HuH-7.5 (cell line): ENCODE data around the gene XXYLT1.
A peak's percentile ranks its signal among the peaks of the same experiment; 100 is the strongest.

Source experiments
- DNase-seq: peaks from one replicate; pipeline ENCODE4 v3.0.0; 2011; ENCODE audit warnings: low spot score

XXYLT1 gene

DNA sequence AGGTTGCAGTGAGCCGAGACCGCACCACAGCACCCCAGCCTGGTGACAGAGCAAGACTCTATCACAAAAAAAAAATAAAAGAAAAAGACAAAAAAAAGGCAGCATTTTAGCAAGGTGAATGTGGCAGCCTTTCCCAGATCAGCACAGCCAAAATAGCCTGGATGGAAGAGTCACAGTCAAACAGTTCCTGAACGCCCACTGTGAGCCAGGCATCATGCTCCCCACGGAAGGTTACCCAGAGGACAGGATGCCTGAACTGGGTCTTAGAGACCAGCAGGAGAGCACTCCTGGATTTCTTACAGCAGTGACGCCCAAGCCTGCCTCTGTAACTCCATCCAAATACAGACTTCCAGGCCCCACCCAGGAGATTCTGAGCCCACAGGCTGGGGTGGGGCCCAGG is 4.5 kb downstream of the XXYLT1 start:
- no peak for DNase-seq

DNA sequence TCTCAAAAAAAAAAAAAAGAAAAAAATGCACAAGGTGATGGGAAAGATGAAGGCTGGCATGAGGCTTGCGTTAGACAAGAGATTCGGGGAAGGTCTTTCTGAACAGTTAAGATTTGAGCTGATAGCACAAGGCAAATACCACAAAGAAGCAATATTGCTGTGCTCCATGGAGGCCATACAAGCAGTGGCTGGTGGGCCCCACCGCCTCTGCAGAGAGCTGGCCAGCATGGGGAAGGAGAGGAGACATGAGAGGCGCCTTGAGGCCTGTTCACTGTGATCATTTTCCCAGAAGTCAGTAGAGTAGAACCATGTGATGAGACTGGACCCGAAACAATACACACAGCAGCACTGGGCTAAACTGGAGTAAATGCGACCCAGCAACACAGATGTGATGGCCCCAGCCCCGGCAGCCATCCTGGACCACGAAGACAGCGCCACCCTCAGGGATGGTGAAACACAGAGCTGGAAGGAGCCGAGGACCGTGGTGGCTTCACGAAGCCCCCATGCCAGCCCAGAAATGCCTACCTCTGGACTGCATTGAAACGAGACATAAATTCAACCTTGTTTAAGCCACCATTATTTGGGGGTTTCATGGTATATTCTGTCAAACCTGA is 5.5 kb downstream of the XXYLT1 start:
- DNase-seq, result no peak

DNA sequence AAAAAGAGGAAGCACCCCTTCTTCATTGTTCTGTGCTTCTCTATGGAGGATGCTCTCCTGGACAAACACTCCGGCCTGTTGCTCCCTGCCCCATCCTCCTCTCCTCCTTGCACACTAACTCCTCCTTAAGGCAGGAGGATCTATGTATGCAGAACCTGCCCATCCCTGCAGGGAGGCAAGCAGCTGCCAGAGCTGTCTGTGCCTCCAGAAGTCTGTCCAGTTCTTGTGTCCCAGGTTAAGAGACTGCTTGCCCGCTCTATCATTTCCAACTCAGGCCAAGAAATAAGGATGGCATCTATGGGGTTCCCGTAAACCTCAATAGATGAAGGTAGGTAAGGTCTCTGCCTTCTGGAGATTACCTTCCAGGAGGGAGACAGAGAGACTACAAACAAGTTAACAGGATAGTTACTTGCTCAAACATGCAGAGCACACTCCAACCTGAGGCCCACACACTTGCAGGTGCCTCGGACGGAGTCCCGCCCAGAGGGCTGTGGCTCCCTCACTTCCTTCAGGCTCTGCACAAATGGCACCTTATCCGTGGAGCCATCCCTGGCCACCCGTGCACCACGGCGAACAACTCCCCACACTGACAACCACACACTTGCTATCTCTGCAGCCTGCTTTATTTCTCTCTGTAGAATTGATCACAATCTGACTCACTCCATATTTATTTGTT is 6.9 kb downstream of the XXYLT1 start:
- no peak for DNase-seq

DNA sequence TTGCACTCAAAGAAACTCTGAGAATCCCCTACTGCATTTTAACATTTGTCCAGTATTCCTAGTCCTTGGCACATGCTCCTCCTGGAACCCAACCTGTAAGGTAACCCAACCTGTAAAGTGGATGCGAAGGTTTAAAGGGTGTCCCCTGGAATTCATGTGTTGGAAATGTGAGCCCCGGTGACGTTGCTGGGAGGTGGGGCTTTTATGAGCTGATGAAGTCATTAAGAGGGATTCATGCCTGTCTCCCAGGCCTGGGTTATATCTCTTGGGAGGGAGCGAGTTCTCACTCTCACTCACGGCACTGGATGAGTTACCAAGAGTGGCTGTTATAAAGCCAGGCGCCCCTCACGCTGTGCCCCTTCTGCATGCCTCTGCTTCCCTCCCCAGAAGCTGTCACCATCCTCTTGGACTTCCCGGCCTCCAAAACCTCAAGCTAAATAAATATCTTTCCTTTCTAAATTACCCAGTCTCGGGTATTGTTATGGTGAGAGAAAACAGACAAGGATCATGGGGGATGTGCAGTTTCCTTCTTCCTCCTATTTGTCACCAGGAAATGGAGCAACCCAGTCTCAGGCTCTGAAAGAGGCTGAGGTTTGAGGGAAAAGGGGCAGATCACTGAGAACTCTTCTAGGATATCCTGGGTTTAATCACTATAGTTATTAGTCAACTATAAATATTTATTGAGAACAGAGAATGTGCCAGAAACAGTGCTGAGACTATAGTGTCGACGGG is 7.6 kb downstream of the XXYLT1 start:
- DNase-seq, result no peak

DNA sequence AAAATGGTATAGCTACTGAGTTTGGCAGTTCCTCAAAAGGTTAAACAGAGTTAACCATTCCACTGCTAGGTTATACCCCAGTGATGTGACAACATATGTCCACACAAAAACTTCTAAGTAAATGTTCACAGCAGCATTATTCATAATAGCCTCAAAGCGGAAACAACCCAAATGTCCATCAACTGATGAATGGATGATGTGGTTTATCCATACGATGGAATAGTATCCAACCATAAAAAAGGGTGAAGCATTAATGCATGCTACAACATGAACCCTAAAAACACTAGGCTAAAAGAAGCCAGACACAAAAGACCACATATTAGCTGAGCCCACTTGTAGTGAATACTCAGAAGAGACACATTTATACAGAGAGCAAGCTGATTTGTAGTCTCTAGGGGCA is 9.0 kb downstream of the XXYLT1 start:
- DNase-seq, result no peak

DNA sequence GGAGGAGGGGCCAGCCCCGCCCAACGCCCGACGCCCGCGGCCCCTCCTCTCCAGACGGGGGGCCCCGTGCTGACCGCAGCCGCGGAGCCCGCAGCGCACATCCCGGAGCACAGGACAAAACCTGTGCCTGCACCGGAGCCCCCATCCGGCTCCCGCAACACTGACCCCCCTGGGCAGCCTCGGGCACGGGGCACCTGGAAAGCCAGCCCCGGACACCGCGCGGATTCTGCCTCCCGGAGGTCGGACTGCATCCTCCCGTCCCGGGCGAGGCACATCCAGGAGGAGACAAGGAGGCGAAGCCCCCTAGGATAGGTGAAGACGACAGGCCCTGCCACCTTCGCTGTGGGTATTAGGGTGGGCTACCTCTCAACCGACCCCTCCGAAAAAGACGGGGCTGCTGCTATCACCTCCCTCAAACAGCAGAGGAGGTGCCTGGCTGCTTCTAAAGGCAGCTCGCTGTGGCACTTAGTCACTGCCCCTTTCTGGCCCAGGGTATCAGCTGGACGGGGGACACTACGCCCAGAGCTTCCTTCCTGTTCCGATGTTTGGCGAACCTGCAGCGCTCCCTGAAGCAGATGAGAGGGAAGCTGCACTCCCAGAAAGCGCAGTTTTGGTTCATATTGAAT is 10.6 kb downstream of the XXYLT1 start:
- DNase-seq, result no peak

DNA sequence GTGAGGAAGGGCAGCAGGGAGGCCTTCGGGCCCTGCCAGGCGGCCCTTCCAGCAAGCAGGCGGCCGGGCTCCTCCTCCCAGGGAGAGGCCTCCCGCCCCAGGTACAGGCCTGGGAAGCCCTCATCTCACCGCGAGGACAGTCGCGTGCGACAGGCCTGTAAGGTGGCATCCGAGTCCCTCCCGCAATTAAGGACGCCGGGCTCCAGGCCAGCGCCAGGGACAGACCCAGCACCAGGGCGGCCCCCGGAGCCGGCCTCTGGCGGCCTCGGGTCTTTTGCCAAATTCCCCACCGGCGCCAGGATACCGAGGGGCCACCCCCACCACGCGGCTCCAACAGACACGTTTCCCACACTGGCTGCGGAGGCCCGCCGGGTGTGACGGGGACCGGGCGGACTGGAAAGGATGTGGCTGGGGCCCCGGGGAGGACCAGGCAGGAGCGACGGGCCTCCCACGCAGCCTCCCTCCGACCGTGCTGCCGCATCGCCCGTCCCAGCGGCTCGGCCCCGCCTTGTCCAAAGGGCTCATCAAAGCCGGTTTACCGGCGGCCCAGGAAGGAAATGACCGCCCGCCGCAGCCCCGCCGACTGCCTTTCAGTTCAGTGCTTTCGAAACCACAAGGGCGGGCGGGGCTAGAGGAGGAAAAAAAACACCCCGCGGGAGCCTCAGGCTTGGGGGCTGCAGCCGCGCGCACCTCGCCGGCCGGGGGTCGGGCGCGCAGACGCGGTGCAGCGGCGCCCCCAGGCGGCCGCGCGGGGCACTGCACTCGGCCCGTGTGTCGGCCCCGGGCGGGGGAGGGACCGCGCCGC is 11.3 kb downstream of the XXYLT1 start:
- peak; percentile 89 for DNase-seq

DNA sequence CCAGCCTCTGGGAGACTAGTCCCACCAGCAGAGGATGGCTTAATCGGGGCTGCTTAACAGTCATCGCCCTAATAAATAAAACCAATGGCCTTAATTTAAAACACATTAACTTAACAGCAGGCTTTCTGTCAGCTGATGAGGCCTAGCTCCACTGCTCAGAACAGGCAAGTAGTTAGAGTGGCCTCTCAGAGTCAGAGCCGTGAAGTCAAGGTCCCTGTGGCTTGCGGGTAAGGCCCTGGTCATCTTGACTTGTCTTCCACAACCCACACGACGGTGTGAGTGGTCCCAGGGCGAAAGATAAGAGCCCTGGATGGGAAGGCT is 11.8 kb downstream of the XXYLT1 start:
- DNase-seq, result no peak

DNA sequence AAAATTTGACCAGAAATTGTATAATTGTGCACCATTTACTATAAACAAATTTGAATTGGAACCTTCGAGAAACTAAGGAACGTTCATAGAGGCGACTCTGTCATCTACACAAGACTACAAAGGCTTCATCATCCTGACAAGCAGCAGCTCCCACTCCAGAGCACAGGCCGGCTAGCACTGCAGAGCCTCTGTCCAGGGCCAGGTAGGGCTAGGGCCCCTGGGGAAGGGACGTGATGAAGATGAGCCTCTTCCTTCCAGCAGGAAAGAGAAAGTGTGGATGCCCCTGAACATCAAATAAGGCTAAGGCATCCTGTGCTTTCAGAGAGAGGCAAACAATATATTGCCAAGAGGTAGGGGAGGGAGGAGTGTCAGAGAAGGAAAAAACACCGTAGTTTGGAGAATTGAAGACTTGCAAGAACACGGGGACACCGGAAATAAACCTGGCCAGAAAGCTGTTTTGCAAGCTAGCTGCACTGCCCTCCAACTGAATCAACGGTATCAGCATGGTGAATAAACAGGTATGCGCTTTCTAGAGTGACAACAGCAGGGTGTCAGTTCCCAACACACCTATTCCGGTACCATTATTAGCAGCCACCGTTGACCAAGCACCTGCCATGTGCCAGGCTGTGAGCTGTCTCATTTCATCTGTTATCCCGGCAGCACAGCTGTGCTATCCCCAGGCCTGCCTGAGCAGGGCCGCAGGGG is 12.4 kb downstream of the XXYLT1 start:
- no peak for DNase-seq

DNA sequence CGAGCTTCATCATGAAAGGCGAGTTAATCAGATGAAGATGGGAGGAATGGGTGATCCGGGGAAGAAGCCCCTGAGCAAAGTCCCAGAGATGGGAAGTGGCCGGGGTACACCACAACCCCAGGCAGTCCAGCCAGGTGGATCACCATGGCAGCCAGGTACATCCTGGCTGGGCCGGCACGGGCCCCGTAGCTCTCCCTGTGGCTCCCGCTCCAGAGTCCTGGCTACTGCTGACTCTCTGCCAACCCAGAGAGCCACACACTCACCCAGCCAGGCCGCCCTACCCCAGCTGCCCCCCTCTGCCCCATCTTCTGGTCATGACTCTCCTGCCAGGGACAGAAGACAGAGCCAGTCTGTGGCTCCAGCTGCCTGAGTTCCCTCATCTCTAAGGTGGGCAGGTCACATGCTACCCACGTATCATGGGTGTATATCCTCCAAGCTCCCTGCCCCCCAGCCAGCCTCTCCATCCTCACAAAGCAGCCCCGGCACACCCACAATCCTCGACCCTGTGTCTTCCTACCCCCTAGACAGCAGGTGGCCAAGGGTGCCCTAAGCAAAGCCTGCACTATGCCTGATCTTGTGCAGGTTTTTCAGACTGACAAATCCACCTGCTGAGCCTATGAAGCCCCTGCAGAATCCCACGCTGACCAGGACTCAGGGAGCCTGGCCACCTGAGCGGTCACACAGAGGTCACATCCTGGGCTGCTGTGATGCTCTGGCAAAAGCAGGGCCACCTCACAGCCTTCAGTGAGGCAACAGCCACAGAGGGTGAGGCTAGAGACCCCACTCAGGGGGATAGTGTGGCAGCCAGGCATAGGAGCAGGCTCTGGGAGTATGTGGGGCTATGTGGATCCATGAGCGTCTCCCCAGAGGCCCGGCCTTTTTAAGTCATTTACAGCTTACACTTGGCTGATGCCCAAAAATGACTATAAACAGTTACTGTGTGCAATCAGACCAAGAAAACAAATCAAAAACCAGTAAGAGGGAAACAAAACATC is 13.2 kb downstream of the XXYLT1 start:
- no peak for DNase-seq

DNA sequence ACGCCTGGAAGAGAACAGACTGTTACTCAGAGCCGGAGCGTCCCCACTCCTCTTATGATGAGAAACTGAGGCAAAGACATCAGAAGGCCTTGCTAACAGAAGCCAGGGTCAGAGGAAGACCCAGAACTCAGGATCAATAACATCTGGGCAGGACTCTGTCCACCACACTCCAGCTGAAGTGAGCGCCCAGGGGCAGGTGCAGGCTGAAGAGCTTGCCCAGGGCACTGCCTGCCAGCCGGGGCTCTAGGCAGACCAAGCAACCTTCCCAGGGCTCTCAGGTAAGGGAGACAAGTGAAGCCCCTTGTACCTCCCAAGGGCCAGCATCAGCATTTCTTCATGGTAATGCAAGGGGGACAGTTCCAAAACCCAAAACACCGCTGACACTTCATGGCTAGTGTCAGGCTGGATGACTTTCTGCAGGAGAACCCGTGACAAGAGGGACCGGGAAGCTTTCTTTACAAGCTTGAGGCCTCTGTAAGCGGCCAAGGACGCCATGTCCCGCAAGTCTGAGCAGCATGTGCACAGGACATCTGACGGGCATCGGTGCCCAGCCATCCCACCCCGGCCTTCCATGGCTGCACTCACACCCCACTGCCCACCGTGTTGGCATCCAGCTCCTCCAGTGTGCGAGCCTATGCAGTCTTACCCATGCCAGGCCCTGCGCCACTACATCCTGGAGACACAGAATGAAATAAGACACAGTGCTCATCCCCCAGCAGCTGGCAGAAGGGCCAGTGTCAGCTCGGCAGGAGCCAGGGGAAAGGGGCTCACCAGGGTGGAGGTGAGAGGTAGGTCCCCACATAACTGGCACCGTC is 14.1 kb downstream of the XXYLT1 start:
- DNase-seq, result no peak

DNA sequence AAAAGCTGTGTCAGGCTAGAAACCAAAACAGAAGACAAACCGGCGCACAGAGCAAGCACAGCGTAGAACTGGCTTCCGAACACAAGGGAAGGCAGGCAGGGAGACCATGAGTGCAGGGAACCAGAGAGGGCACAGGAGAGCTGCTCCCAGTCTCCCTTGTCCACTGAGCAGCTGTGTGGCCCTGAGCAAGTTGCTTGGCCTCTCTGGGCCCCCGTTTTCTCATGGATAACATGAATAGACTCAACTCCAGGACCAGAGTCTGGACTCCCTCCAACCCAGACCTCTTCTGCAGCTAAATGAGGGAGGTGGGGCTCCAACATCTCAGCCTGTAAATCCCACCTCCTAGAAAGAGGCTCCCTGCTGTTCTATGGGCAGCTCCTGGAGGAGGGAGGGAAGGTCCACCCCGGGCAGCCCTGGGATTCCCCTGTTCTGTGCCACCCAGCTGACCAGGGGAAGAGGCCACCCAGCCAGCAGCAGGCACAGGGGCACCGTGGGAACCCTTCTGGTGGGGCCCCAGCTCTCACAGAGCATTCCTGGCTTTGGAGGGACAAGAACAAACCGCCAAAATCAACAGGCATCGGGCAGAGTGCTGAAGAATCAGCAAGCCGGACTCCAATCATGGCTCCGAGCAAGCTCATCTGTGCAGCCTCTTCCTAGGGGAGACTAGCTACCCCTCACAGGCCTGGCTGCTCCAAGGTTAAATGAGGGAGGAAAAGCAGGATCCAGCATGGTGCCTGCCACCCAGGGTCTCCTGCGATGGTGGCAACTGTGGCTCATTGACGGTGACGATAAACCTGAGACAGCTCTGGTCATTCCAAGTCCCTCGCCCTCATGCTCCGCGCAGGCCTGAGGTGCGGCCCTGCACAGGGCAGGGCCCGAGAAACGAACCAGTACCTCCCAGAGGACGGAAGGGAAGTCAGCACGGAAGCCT is 15.1 kb downstream of the XXYLT1 start:
- no peak for DNase-seq

DNA sequence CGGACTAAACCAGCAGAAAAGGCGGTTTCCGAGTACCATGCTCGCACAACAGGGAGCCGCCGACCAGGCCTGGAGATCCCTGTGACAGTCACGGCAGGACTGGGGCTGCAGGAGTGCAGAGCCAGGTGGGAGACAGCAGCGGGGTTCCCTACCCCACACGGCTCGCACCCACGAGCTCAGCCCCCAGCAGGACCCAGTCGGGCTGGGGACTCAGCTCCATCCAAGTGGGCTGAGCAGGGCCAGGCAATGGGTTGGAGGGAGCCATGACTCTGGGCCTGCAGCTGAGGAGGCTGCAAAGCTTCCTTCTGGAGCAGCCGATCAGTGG is 15.8 kb downstream of the XXYLT1 start:
- no peak for DNase-seq

DNA sequence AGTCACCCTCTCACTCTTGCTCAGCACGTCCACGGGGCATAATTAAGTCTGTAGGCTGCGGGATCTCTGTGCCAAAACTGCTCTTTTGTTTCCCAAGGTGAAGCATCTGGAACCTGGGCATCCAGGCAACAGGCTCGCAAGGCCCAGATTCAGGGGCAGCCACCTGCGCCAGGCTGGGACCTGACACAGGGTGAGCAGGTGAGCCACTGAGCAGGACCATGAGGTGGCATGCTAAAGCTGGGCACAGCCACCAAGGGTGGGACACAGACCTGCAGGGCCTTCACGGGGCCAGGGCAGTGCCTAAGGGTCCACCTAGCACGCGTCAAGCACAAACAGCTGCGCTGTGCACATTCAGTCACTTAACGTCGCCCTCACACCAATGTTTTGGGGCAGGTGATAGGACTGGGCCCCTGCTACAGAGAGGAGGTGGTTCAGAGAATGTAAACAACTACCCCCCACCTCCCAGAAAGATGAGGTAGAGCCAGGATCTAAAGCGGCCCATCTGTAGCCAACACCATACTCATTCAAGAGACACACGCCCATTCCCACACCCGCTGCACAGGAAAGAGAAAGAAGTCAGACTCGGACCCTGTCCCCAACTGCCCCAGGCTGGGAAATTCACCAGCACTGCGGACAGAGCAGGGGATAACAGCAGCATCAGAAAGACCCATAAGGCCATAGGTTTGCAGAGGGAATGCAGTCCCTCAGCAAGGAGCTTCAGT is 16.3 kb downstream of the XXYLT1 start:
- no peak for DNase-seq

DNA sequence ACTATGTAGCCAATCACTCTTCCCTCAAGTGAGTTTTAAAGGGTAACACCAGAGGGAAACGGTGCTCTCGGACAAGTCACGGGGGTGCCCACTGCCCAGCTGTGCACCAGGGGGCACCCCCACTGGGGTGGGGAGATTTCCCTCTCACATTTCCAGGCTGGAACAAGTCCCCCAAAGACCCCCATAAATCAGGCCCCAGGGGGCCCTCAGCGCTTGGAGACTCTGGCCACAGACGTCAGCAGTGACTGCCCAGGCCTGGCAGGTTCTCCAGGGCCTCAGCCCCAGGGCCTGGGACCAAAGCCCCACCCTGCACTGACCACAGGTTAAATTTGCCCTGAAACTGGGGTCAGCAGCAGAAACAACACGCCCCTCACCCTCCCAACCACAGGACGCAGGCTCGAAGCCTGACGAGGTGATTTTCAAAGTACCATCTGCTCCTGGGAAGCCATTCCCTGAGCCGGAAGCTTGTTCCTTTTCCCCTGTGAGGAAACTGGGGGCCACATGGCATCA is 17.0 kb downstream of the XXYLT1 start:
- no peak for DNase-seq

DNA sequence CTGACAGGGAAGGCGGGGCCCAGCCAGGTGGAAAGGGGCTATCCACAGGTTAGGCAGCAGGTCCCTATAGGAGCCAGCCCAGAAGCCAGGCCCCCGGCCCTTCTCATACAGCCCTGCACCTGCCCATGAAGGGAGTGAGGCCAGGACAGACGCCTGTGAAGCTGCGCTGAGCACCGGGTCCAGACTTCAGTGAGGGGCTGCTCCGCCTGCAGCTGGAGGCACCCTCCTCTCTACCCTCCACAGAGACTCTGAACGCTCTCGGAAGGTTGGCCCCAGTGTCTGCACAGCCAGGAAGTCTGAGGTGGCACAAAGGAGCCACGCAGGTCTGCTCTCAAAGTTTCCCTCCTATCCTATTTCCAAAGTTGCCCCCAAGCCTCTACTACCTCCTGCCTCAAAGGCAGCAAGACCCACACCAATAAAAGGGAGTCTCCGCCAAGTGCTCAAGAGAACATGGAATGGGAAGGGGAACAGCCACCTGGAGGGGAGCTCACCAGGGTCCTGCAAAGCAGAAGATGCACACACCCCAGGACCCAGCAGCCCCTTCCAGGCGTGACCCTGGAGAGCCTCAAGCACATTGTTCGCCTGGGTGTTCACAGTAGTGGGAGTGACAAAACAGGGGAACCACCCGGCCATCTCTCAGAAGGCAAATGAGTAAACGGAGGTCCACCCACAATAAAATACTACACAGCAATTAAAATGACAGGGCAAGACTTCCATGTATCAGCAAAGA is 19.5 kb downstream of the XXYLT1 start:
- no peak for DNase-seq
